Measurements from ENCODE around the gene TPSAB1. TPM values are rescaled to one million over a fixed set of nuclear protein-coding genes. Genes with fewer than 3 reads are reported as not detected.

Gene TPSAB1
- total RNA-seq, 1 donor from 2014 or later: not detected

DNA sequence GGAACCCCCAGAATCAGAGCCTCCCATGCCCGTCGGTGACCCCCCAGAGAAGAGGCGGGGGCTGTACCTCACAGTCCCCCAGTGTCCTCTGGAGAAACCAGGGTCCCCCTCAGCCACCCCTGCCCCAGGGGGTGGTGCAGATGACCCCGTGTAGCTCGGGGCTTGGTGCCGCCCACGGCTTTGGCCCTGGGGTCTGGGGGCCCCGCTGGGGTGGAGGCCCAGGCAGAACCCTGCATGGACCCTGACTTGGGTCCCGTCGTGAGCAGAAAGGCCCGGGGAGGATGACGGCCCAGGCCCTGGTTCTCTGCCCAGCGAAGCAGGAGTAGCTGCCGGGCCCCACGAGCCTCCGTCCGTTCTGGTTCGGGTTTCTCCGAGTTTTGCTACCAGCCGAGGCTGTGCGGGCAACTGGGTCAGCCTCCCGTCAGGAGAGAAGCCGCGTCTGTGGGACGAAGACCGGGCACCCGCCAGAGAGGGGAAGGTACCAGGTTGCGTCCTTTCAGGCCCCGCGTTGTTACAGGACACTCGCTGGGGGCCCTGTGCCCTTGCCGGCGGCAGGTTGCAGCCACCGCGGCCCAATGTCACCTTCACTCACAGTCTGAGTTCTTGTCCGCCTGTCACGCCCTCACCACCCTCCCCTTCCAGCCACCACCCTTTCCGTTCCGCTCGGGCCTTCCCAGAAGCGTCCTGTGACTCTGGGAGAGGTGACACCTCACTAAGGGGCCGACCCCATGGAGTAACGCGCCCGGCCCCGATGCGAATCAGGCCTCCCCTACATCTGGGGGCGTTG, 19.5 kb upstream of the TPSAB1 start:
- H3K27ac ChIP-seq (ENCODE audit: low read depth, low read length): no peak overlapping the region
- no peak for TF ChIP-seq EZH2 (IDR thresholded peaks at IDR 0.05; ENCODE audit: insufficient read depth, low read length)
- TF ChIP-seq, protein P1, sequence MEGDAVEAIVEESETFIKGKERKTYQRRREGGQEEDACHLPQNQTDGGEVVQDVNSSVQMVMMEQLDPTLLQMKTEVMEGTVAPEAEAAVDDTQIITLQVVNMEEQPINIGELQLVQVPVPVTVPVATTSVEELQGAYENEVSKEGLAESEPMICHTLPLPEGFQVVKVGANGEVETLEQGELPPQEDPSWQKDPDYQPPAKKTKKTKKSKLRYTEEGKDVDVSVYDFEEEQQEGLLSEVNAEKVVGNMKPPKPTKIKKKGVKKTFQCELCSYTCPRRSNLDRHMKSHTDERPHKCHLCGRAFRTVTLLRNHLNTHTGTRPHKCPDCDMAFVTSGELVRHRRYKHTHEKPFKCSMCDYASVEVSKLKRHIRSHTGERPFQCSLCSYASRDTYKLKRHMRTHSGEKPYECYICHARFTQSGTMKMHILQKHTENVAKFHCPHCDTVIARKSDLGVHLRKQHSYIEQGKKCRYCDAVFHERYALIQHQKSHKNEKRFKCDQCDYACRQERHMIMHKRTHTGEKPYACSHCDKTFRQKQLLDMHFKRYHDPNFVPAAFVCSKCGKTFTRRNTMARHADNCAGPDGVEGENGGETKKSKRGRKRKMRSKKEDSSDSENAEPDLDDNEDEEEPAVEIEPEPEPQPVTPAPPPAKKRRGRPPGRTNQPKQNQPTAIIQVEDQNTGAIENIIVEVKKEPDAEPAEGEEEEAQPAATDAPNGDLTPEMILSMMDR (IDR thresholded peaks at IDR 0.05; ENCODE audit: insufficient read depth, low read depth, low read length): no peak
- H3K9ac ChIP-seq (ENCODE audit: low read length): no peak overlapping the region
- peaks cover 4% of the 10 kb centered on the region for H3K36me3 Mint-ChIP-seq (ENCODE audit: low read depth, unreplicated experiment)
- H3K4me1 Mint-ChIP-seq (ENCODE audit: low read depth, unreplicated experiment): no peaks in the 10 kb centered on the region
- H3K4me3 ChIP-seq (ENCODE audit: insufficient read depth, low read depth, low read length): no peak overlapping the region
- DNase-seq (ENCODE audit: low read depth): no peak
- H3K4me2 ChIP-seq (ENCODE audit: low read length): no peak overlapping the region
- H3K4me3 Mint-ChIP-seq (ENCODE audit: unreplicated experiment): no peak overlapping the region
- H4K20me1 ChIP-seq (ENCODE audit: insufficient read depth, low read length): no peaks in the 10 kb centered on the region
- H3K79me2 ChIP-seq (ENCODE audit: insufficient read depth, low read length): no peaks in the 10 kb centered on the region
- no peak overlapping the region for H2AFZ ChIP-seq (ENCODE audit: low read depth, low read length)
- H3K27ac Mint-ChIP-seq (ENCODE audit: unreplicated experiment): no peak overlapping the region
- H3K9me3 ChIP-seq (ENCODE audit: insufficient read depth, low read depth, low read length): no peaks in the 10 kb centered on the region
- H3K4me1 ChIP-seq (ENCODE audit: insufficient read depth, low read length): no peaks in the 10 kb centered on the region
- H3K27me3 Mint-ChIP-seq (ENCODE audit: low read depth, unreplicated experiment): peaks cover 13% of the 10 kb centered on the region
- H3K27me3 ChIP-seq (ENCODE audit: insufficient read depth, low read length): no peaks in the 10 kb centered on the region
- no peak for FAIRE-seq
- H3K9me3 Mint-ChIP-seq (ENCODE audit: unreplicated experiment): no peaks in the 10 kb centered on the region
- no peaks in the 10 kb centered on the region for H3K36me3 ChIP-seq (ENCODE audit: insufficient read depth, low read length)

DNA sequence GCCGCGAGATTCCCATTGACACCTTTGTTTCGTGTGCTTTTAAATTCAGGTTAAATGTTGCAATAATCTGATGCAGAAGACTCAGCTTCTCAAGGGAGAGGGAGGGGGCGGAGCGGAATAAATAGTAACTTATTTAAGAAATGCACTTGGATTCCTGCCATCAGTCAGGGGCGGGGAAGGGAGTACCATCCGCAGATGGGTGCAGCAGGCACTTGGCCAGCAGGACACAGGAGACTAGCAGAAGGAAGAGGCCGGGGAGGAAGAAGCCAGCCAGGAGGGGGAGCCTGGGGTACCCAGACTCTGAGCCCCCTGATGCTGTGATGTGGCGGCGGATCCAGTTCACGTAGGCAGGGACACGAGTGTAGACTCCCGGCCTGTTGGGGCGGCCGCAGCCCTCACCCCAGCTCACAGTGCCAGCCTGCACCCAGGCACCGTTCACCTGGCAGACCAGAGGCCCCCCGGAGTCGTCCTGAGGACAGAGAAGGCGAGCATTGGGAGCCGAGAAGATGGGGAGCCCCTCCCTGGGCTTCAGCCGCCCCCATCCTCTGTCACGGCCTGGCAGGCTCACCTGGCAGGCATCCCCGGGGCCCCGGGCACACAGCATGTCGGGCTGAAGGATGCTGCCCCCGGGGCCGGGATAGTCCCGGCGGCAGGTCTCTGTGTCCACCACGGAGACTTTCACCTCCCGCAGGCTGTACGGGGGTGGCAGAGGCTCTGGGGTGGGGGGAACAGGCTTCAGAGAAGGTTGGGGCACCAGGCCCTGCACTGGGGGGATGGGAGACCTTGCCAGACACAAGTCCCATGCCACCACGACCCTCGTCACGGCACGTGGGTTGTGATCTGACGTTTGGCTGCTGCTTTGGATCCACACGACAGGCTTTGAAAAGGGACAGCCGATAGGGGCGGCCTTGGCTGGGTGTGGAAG, 18.6 kb upstream of the TPSAB1 start:
- no peaks in the 10 kb centered on the region for H3K9me3 Mint-ChIP-seq (ENCODE audit: unreplicated experiment)
- H3K36me3 Mint-ChIP-seq (ENCODE audit: low read depth, unreplicated experiment): peaks cover 4% of the 10 kb centered on the region
- no peak for FAIRE-seq
- DNase-seq (ENCODE audit: low read depth): no peak
- Histone ChIP-seq H3K9ac (ENCODE audit: low read length) (no peak overlapping the region), H3K79me2 (ENCODE audit: insufficient read depth, low read length) (no peaks in the 10 kb centered on the region), H3K4me3 (ENCODE audit: insufficient read depth, low read depth, low read length) (no peak overlapping the region), H3K4me1 (ENCODE audit: insufficient read depth, low read length) (no peaks in the 10 kb centered on the region), H3K4me2 (ENCODE audit: low read length) (no peak overlapping the region), H3K27me3 (ENCODE audit: insufficient read depth, low read length) (no peaks in the 10 kb centered on the region), H3K36me3 (ENCODE audit: insufficient read depth, low read length) (no peaks in the 10 kb centered on the region), H3K9me3 (ENCODE audit: insufficient read depth, low read depth, low read length) (no peaks in the 10 kb centered on the region), H3K27ac (ENCODE audit: low read depth, low read length) (no peak overlapping the region), H4K20me1 (ENCODE audit: insufficient read depth, low read length) (no peaks in the 10 kb centered on the region), H2AFZ (ENCODE audit: low read depth, low read length) (no peak overlapping the region)
- H3K27me3 Mint-ChIP-seq (ENCODE audit: low read depth, unreplicated experiment): peaks cover 13% of the 10 kb centered on the region
- no peaks in the 10 kb centered on the region for H3K4me1 Mint-ChIP-seq (ENCODE audit: low read depth, unreplicated experiment)
- H3K4me3 Mint-ChIP-seq (ENCODE audit: unreplicated experiment): no peak overlapping the region
- no peak overlapping the region for H3K27ac Mint-ChIP-seq (ENCODE audit: unreplicated experiment)
- TF ChIP-seq, protein P1 (IDR thresholded peaks at IDR 0.05; ENCODE audit: insufficient read depth, low read depth, low read length): no peak
- TF ChIP-seq EZH2 (IDR thresholded peaks at IDR 0.05; ENCODE audit: insufficient read depth, low read length): no peak
